ENCODE data around the gene C1QTNF7.

C1QTNF7 gene

GRCh38 chr4:15476396-15476795 is 48.6 kb downstream of the C1QTNF7 start:
- no peak for DNase-seq (ENCODE audit: low read depth)
- H3K4me3 ChIP-seq (ENCODE audit: low read length): no peak overlapping the region
- no peak for TF ChIP-seq CTCF (conservative IDR thresholded peaks at IDR 0.05; ENCODE audit: low read length)

- no peak overlapping the region for H3K4me3 ChIP-seq (ENCODE audit: low read length)
- no peak for DNase-seq (ENCODE audit: low read depth)
- TF ChIP-seq CTCF (conservative IDR thresholded peaks at IDR 0.05; ENCODE audit: low read length): no peak
These were observed 50.9 kb downstream of the C1QTNF7 start for GRCh38 chr4:15478724-15479088.

- peak; percentile 86 for TF ChIP-seq CTCF (conservative IDR thresholded peaks at IDR 0.05; ENCODE audit: low read length)
- DNase-seq (ENCODE audit: low read depth): peak; percentile 82
- H3K4me3 ChIP-seq (ENCODE audit: low read length): peak overlapping the region; percentile 67
These were observed 51.5 kb downstream of the C1QTNF7 start for GRCh38 chr4:15479089-15479912.

- H3K4me3 ChIP-seq (ENCODE audit: low read length): peak overlapping the region; percentile 67
- DNase-seq (ENCODE audit: low read depth): peak; percentile 25
- TF ChIP-seq CTCF (conservative IDR thresholded peaks at IDR 0.05; ENCODE audit: low read length): no peak
These were observed 52.0 kb downstream of the C1QTNF7 start for GRCh38 chr4:15479913-15480185.

GRCh38 chr4:15481961-15482745 is 54.3 kb downstream of the C1QTNF7 start:
- H3K4me3 ChIP-seq (ENCODE audit: low read length): no peak overlapping the region
- no peak for DNase-seq (ENCODE audit: low read depth)
- no peak for TF ChIP-seq CTCF (conservative IDR thresholded peaks at IDR 0.05; ENCODE audit: low read length)

- H3K4me3 ChIP-seq (ENCODE audit: low read length): no peak overlapping the region
- DNase-seq (ENCODE audit: low read depth): no peak
- no peak for TF ChIP-seq CTCF (conservative IDR thresholded peaks at IDR 0.05; ENCODE audit: low read length)
These were observed 55.0 kb downstream of the C1QTNF7 start for GRCh38 chr4:15482842-15483241.

- TF ChIP-seq CTCF (conservative IDR thresholded peaks at IDR 0.05; ENCODE audit: low read length): no peak
- no peak overlapping the region for H3K4me3 ChIP-seq (ENCODE audit: low read length)
- no peak for DNase-seq (ENCODE audit: low read depth)
These were observed 60.3 kb downstream of the C1QTNF7 start for GRCh38 chr4:15488136-15488535.

Measured in AG10803 (cell line).